ENCODE measurements around the gene GPRC5A. TPM values are rescaled to one million over a fixed set of nuclear protein-coding genes. Genes with fewer than 3 reads are reported as not detected.

GPRC5A gene
- total RNA-seq, 6 donors from 2014 or later, result 194 to 890 (median 653) TPM

DNA sequence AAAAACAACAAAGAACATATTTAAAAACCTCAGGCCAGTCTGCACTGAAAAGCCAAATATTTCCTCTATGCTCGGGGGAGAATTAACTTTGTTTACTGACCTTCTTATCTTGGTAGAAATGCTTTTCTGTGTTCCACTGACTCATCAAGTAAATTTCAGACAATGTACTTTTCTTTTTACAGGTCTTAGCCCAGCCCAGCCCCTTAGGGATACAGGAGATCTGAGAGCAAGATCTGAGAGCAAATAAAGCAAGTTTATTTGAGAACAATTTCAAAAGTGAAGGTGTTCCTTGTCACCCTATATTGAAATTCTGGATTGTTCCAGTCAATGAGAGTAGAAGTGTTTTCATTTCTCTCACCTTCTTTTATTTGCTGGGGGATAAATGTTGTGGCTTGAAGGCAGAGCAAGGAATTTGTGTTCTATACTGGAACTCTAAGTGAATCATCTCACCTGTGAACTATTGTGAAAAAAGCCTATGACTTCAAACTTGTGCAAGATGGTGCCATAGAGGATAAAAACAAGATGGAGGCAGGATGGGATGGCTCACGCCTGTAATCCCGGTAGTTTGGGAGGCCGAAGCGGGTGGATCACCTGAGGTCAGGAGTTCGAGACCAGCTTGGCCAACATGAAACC is 7.9 kb upstream of the GPRC5A start:
- 71 to 84% methylated on average over 6 of the region's 6 CpGs for WGBS, 2 donors
- TF ChIP-seq POLR2AphosphoS5 (IDR thresholded peaks at IDR 0.05) (no peak), EP300 (IDR thresholded peaks at IDR 0.05) (peak in 2 of 4 donors; percentile 6 to 61)
- Histone ChIP-seq H3K4me3 (no peak overlapping the region), H3K27me3 (no peaks in the 10 kb centered on the region), H3K36me3 (no peaks in the 10 kb centered on the region), H3K9me3 (no peaks in the 10 kb centered on the region), H3K4me1 (peaks cover 0 to 13% (median 0%) of the 10 kb centered on the region in 4 donors), H3K27ac (peak overlapping the region; percentile 27 to 75 (median 62))
- DNase-seq, result peak in 1 of 2 donors; percentile 60
- peak; percentile 52 to 53 for ATAC-seq (ENCODE audit: low FRiP score in 2 of 2)

DNA sequence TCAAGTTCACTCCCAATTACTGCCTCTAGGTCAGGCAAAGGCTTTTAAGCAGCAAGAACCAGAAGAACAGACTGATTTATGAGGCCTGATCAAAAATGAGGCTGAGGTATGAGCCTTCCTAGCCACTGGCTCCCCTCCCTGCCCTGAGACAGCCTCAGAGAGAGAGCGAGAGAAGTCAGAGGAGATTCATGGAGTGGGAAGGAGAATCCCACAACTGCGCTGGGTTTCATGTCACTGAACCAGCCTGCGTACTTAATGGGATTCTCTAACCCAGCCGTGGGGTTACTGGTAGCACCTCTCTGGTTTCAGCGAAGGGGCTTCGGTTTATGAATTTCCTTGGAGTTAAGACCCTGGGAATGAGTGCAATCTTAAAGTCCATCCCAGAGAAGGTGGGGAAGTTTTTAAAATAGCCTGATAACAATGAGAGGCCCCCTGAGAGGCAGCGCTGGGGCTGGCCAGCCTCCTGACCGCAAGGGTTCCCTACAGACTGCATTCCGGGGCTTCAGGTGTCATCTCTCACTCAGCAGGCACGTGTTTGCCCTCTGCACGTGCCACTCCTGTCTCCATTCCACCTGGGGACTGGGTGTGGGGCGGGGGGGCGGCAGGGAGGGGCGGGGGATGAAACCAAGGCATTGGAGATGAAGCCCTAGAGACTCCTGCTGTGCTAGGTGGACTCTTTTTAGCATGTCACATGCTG is 6.1 kb upstream of the GPRC5A start:
- Histone ChIP-seq H3K27ac (peak overlapping the region in 2 of 4 donors; percentile 50 to 75), H3K4me3 (no peak overlapping the region), H3K4me1 (peaks cover 0 to 13% (median under 1%) of the 10 kb centered on the region in 4 donors), H3K9me3 (no peaks in the 10 kb centered on the region), H3K27me3 (no peaks in the 10 kb centered on the region), H3K36me3 (no peaks in the 10 kb centered on the region)
- ATAC-seq (ENCODE audit: low FRiP score in 2 of 2) (no peak), DNase-seq (no peak)
- WGBS, 2 donors, result 69 to 75% methylated on average over 14 of the region's 14 CpGs
- TF ChIP-seq POLR2AphosphoS5 (IDR thresholded peaks at IDR 0.05) (no peak), POLR2A (IDR thresholded peaks at IDR 0.05) (no peak), EP300 (IDR thresholded peaks at IDR 0.05) (no peak)
- TF ChIP-seq, protein P1, sequence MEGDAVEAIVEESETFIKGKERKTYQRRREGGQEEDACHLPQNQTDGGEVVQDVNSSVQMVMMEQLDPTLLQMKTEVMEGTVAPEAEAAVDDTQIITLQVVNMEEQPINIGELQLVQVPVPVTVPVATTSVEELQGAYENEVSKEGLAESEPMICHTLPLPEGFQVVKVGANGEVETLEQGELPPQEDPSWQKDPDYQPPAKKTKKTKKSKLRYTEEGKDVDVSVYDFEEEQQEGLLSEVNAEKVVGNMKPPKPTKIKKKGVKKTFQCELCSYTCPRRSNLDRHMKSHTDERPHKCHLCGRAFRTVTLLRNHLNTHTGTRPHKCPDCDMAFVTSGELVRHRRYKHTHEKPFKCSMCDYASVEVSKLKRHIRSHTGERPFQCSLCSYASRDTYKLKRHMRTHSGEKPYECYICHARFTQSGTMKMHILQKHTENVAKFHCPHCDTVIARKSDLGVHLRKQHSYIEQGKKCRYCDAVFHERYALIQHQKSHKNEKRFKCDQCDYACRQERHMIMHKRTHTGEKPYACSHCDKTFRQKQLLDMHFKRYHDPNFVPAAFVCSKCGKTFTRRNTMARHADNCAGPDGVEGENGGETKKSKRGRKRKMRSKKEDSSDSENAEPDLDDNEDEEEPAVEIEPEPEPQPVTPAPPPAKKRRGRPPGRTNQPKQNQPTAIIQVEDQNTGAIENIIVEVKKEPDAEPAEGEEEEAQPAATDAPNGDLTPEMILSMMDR (IDR thresholded peaks at IDR 0.05), result no peak

DNA sequence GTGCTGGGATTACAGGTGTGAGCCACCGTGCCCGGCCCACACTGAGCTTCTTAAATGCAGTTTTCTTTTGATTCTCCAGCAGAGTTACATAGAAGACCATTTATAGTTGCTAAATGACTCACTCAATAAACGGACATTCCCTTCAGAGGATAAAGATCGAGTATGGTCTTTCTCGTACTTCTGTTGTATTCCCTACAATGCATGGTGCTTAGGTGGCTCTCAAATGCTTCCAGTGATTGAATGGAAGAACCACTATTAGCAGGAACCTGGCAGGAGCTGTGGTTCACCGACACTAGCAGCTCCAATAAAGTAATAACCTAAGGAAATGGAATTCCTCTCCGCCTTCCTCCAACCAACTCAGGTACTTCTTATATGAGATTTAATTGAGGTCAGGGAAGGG is 3.9 kb upstream of the GPRC5A start:
- 68 to 92% methylated on average over 6 to 7 of the region's 7 CpGs for WGBS, 2 donors
- H3K27ac ChIP-seq, result no peak overlapping the region
- H3K4me1 ChIP-seq, result peaks cover 0 to 17% (median 5%) of the 10 kb centered on the region in 4 donors
- no peaks in the 10 kb centered on the region for H3K9me3 ChIP-seq
- H3K4me3 ChIP-seq, result no peak overlapping the region
- H3K36me3 ChIP-seq, result no peaks in the 10 kb centered on the region
- ATAC-seq (ENCODE audit: low FRiP score in 2 of 2) (no peak), DNase-seq (no peak)
- no peak for TF ChIP-seq EP300 (IDR thresholded peaks at IDR 0.05)
- TF ChIP-seq, protein P1 (IDR thresholded peaks at IDR 0.05), result no peak
- peaks cover 0 to 9% (median 0%) of the 10 kb centered on the region in 4 donors for H3K27me3 ChIP-seq

DNA sequence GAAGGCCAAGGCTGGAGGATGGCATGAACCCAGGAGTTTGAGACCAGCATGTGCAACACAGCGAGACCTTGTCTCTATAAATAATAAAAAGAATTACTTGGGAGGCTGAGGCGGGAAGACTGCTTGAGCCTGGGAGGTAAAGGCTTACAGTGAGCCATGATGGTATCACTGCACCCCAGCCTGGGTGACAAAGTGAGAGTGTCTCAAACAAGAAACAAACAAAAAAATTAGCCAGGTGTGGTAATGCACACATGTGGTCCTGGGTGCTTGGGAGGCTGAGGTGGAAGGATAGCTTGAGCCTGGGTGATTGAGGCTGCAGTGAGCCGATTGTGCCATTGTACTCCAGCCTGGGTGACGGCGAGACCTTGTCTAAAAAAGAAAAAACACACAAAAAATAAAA is 1.7 kb upstream of the GPRC5A start:
- ATAC-seq (ENCODE audit: low FRiP score in 2 of 2) (no peak), DNase-seq (no peak)
- H3K27ac ChIP-seq, result peak overlapping the region in 3 of 4 donors; percentile 82 to 98 (median 89)
- no peak overlapping the region for H3K4me3 ChIP-seq
- H3K27me3 ChIP-seq, result peaks cover 0 to 9% (median 0%) of the 10 kb centered on the region in 4 donors
- WGBS, 2 donors, result 97% methylated on average over 5 of the region's 5 CpGs
- H3K9me3 ChIP-seq, result no peaks in the 10 kb centered on the region
- TF ChIP-seq, protein P1 (IDR thresholded peaks at IDR 0.05), result no peak
- TF ChIP-seq POLR2A (IDR thresholded peaks at IDR 0.05), result no peak
- TF ChIP-seq EP300 (IDR thresholded peaks at IDR 0.05), result no peak
- TF ChIP-seq POLR2AphosphoS5 (IDR thresholded peaks at IDR 0.05), result no peak
- H3K4me1 ChIP-seq, result peaks cover 0 to 17% (median 3%) of the 10 kb centered on the region in 4 donors
- no peaks in the 10 kb centered on the region for H3K36me3 ChIP-seq

DNA sequence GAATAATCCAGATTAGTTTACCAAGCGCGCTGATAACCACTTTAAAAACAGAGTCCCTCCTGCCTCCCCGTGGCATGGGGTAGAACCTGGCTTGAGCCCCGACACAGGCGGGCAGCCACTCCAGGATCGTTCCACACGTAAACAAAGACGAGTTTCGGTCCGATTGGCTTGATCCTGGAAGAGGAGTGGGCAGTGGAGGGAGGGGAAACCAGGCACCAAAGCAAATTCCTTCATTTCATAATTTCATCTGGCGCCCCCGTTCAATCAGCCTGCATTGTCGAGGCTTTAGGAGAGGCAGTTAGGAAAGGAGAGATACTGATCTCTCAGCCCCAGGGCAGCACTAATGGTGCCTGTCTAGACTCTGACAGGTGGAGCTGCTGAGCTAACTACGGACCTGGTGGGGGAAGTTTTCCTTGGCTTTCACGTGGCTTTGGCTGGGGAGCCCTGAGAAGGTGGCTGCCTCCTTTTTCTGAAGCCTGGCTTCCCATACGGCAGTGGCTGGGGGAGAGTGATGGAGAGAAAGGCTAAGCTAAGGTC is 751 bp upstream of the GPRC5A start:
- peak overlapping the region; percentile 58 to 98 (median 86) for H3K27ac ChIP-seq
- peaks cover 0 to 17% (median 3%) of the 10 kb centered on the region in 4 donors for H3K4me1 ChIP-seq
- DNase-seq (peak in 1 of 2 donors; percentile 77), ATAC-seq (ENCODE audit: low FRiP score in 2 of 2) (peak; percentile 23 to 51)
- TF ChIP-seq, protein P1 (IDR thresholded peaks at IDR 0.05), result peak in 2 of 6 experiments; percentile 4 to 29
- TF ChIP-seq EP300 (IDR thresholded peaks at IDR 0.05) (peak in 1 of 4 donors; percentile 76), POLR2A (IDR thresholded peaks at IDR 0.05) (no peak), POLR2AphosphoS5 (IDR thresholded peaks at IDR 0.05) (peak in 1 of 2 donors; percentile 39)
- WGBS, 2 donors, result 15 to 21% methylated on average over 4 to 16 of the region's 16 CpGs
- H3K4me3 ChIP-seq, result peak overlapping the region; percentile 3 to 50 (median 44)
- no peaks in the 10 kb centered on the region for H3K9me3 ChIP-seq
- no peaks in the 10 kb centered on the region for H3K36me3 ChIP-seq
- peaks cover 0 to 9% (median 0%) of the 10 kb centered on the region in 4 donors for H3K27me3 ChIP-seq

Measured in upper lobe of left lung (tissue), 6 donors.